Caco-2 (cell line): ENCODE measurements around the gene ATP1A1. TPM values are rescaled to one million over a fixed set of nuclear protein-coding genes. Genes with fewer than 3 reads are reported as not detected.

Experiments
- BruUV-seq: library from RNA; stranded (reverse); fragments of 400-500 nt; replicated peaks from 2 replicates; lab custom pipeline; 2021; lab: Mats Ljungman, UMichigan
- CTCF ChIA-PET: fragments of 300-600 bp; sonication (Branson Sonifier 250); formaldehyde crosslinking; loops from one replicate; lab custom pipeline; 2022; ENCODE audit warnings: antibody characterized with exemption; lab: Charles Lee
- POLR2A ChIA-PET: fragments of 300-600 bp; sonication (Branson Sonifier 250); formaldehyde crosslinking; loops from one replicate; lab custom pipeline; 2022; ENCODE audit warnings: antibody characterized with exemption; lab: Charles Lee
- DNase-seq, 2 experiments: peaks; one replicate each; pipeline versions ENCODE4 v3.0.0 to v3.0.0-alpha.2; 2020 to 2022
- H3K27me3 ChIP-seq: replicated peaks from 2 replicates; pipeline ENCODE4 v1.6.0; 2011; ENCODE audit warnings: low read length; ENCODE audit not compliant: control insufficient read depth, insufficient read depth
- H3K36me3 ChIP-seq: 2 replicates; pipeline ENCODE4 v1.5.1; 2011; ENCODE audit warnings: low read length; ENCODE audit not compliant: control insufficient read depth, insufficient read depth
- H3K4me1 ChIP-seq: fragments of 250-450 bp; sonication (Bioruptor Pico); 2 replicates; pipeline ENCODE4 v1.5.1; 2020; ENCODE audit warnings: mild to moderate bottlenecking
- H3K4me3 ChIP-seq: 2 replicates; pipeline ENCODE4 v1.5.1; 2011; ENCODE audit warnings: low read depth, mild to moderate bottlenecking, control low read depth, low read length
- H3K9me3 ChIP-seq: fragments of 250-450 bp; sonication (Bioruptor Pico); 2 replicates; pipeline ENCODE4 v1.5.1; 2020; ENCODE audit warnings: mild to moderate bottlenecking, moderate library complexity
- H3K27ac Mint-ChIP-seq: one replicate; pipeline ENCODE4 v1.8.0; 2022; ENCODE audit warnings: mixed read lengths; ENCODE audit not compliant: unreplicated experiment
- H3K27me3 Mint-ChIP-seq: one replicate; pipeline ENCODE4 v1.8.0; 2022; ENCODE audit warnings: mixed read lengths; ENCODE audit not compliant: insufficient read depth, unreplicated experiment
- H3K36me3 Mint-ChIP-seq: one replicate; pipeline ENCODE4 v1.8.0; 2022; ENCODE audit warnings: mild to moderate bottlenecking, mixed read lengths; ENCODE audit not compliant: insufficient read depth, unreplicated experiment
- H3K4me1 Mint-ChIP-seq: one replicate; pipeline ENCODE4 v1.8.0; 2022; ENCODE audit warnings: low read depth, mixed read lengths; ENCODE audit not compliant: unreplicated experiment
- H3K4me3 Mint-ChIP-seq: one replicate; pipeline ENCODE4 v1.8.0; 2022; ENCODE audit warnings: mild to moderate bottlenecking, moderate library complexity, mixed read lengths; ENCODE audit not compliant: unreplicated experiment
- H3K9me3 Mint-ChIP-seq: one replicate; pipeline ENCODE4 v1.8.0; 2022; ENCODE audit warnings: mixed read lengths; ENCODE audit not compliant: unreplicated experiment
- CTCF ChIP-seq, 2 experiments: fragments of 200-600 bp in 1 of 2; IDR thresholded peaks; 1 replicate in 1 of 2; 2 replicates in 1 of 2; pipeline versions ENCODE4 v1.5.1 to v1.8.0; 2011 to 2022; ENCODE audit warnings: antibody characterized with exemption in 1 of 2, control low read depth in 1 of 2, inconsistent platforms in 1 of 2, low read depth in 1 of 2, low read length in 1 of 2, mild to moderate bottlenecking in 1 of 2, moderate library complexity in 1 of 2; ENCODE audit not compliant: insufficient read depth in 1 of 2, severe bottlenecking in 1 of 2, unreplicated experiment in 1 of 2
- intact Hi-C: fragments of 100-400 bp; cut with micrococcal nuclease; formaldehyde crosslinking; loops from one replicate; pipeline ENCODE4 v1.10.0; 2022; ENCODE audit not compliant: unreplicated experiment
- total RNA-seq: library from RNA; stranded (reverse); gene quantifications from 2 replicates; pipeline ENCODE4 v1.2.3, GENCODE V29; 2022

The ATP1A1 gene
- total RNA-seq, 1 experiment from 2014 or later, result 508 TPM

GRCh38 chr1:116374353-116375147, 1.5 kb downstream of the ATP1A1 start:
- Histone ChIP-seq H3K9me3 (no peaks in the 10 kb centered on the region), H3K4me3 (peak overlapping the region; percentile 86), H3K36me3 (no peaks in the 10 kb centered on the region), H3K27me3 (no peaks in the 10 kb centered on the region), H3K4me1 (peaks cover 40% of the 10 kb centered on the region)
- TF ChIP-seq CTCF (IDR thresholded peaks at IDR 0.05; ENCODE audit: insufficient read depth in 1 of 2, low read depth in 1 of 2, low read length in 1 of 2, severe bottlenecking in 1 of 2, unreplicated experiment in 1 of 2), result no peak
- peak overlapping the region; percentile 89 for H3K4me3 Mint-ChIP-seq
- DNase-seq, result no peak
- no TSS peak for BruUV-seq
- CTCF ChIA-PET, result no interaction called here
- H3K9me3 Mint-ChIP-seq, result no peaks in the 10 kb centered on the region
- peaks cover 44% of the 10 kb centered on the region for H3K36me3 Mint-ChIP-seq
- H3K27me3 Mint-ChIP-seq, result no peaks in the 10 kb centered on the region
- H3K4me1 Mint-ChIP-seq, result peaks cover 31% of the 10 kb centered on the region
- H3K27ac Mint-ChIP-seq, result peak overlapping the region; percentile 64
- POLR2A ChIA-PET, result no interaction called here
- intact Hi-C loops, result loop anchor here (5.0 kb wide), 2 partner anchors 103 to 113 kb away; no protein-coding TSS in a partner anchor

GRCh38 chr1:116375148-116375886, 2.3 kb downstream of the ATP1A1 start:
- intact Hi-C loops, result loop anchor here (5.0 kb wide), 1 partner anchor 102 kb away; no protein-coding TSS in a partner anchor
- Mint-ChIP-seq H3K27ac (peak overlapping the region; percentile 64), H3K4me3 (peak overlapping the region; percentile 89), H3K9me3 (no peaks in the 10 kb centered on the region), H3K36me3 (peaks cover 45% of the 10 kb centered on the region), H3K4me1 (peaks cover 31% of the 10 kb centered on the region), H3K27me3 (no peaks in the 10 kb centered on the region)
- Histone ChIP-seq H3K4me3 (peak overlapping the region; percentile 86), H3K36me3 (no peaks in the 10 kb centered on the region), H3K27me3 (no peaks in the 10 kb centered on the region), H3K9me3 (no peaks in the 10 kb centered on the region), H3K4me1 (peaks cover 48% of the 10 kb centered on the region)
- ChIA-PET POLR2A (interaction anchor here (1.1 kb wide), 1 partner anchor 223 kb away, joined by 4 read pairs; no protein-coding TSS in a partner anchor), CTCF (interaction anchor here (1.1 to 1.2 kb wide), 2 partner anchors 223 to 236 kb away, joined by 3 to 8 read pairs; no protein-coding TSS in a partner anchor)
- TF ChIP-seq CTCF (IDR thresholded peaks at IDR 0.05; ENCODE audit: insufficient read depth in 1 of 2, low read depth in 1 of 2, low read length in 1 of 2, severe bottlenecking in 1 of 2, unreplicated experiment in 1 of 2), result no peak
- no peak for DNase-seq
- no TSS peak for BruUV-seq
